H1 (cell line): Measurements from ENCODE around the gene ETV2. TPM values are rescaled to one million over a fixed set of nuclear protein-coding genes. Genes with fewer than 3 reads are reported as not detected.

Source experiments
- CTCF ChIA-PET: fragments of 300-600 bp; sonication (Branson Sonifier 250); formaldehyde crosslinking; loops from one replicate; lab custom pipeline; 2021; ENCODE audit not compliant: partially characterized antibody; lab: Charles Lee
- POLR2A ChIA-PET: fragments of 300-600 bp; sonication (Branson Sonifier 250); formaldehyde crosslinking; loops from one replicate; lab custom pipeline; 2021; ENCODE audit warnings: inconsistent platforms; ENCODE audit not compliant: partially characterized antibody; lab: Charles Lee
- DNase-seq, 2 experiments: peaks; one replicate each; pipeline versions ENCODE4 v3.0.0 to v3.0.0-alpha.2; 2010 to 2022; ENCODE audit warnings: low spot score in 2 of 2, low read depth in 1 of 2, mixed read lengths in 1 of 2
- FAIRE-seq: peaks from 2 replicates; lab custom pipeline; 2011; peaks lifted over from hg19 to GRCh38; lab: Jason Lieb, UNC
- H2AFZ ChIP-seq: 2 replicates; pipeline ENCODE4 v1.8.1; 2012; ENCODE audit warnings: low read length, inconsistent platforms
- H2AK5ac ChIP-seq: 2 replicates; pipeline ENCODE4 v1.6.1; 2013; ENCODE audit warnings: low read depth, low read length
- H2BK120ac ChIP-seq: replicated peaks from 2 replicates; pipeline ENCODE3; 2013; ENCODE audit warnings: low read depth, low read length, inconsistent platforms
- H2BK12ac ChIP-seq: 2 replicates; pipeline ENCODE4 v1.6.1; 2013; ENCODE audit warnings: low read depth, low read length
- H2BK15ac ChIP-seq: 2 replicates; pipeline ENCODE4 v1.6.1; 2013; ENCODE audit warnings: low read length
- H2BK20ac ChIP-seq: 2 replicates; pipeline ENCODE4 v1.6.1; 2013; ENCODE audit warnings: low read length
- H2BK5ac ChIP-seq: 2 replicates; pipeline ENCODE4 v1.6.1; 2013; ENCODE audit warnings: low read depth, low read length
- H3K14ac ChIP-seq: 2 replicates; pipeline ENCODE4 v1.6.1; 2013; ENCODE audit warnings: inconsistent platforms; ENCODE audit not compliant: insufficient read length
- H3K18ac ChIP-seq: 2 replicates; pipeline ENCODE4 v1.6.1; 2013; ENCODE audit warnings: low read length; ENCODE audit errors: extremely low read depth
- H3K23ac ChIP-seq: 2 replicates; pipeline ENCODE4 v1.6.1; 2013; ENCODE audit warnings: inconsistent platforms; ENCODE audit not compliant: insufficient read length
- H3K23me2 ChIP-seq: 2 replicates; pipeline ENCODE4 v1.6.1; 2013; ENCODE audit warnings: low read depth, low read length
- H3K27ac ChIP-seq: 2 replicates; pipeline ENCODE4 v1.6.1; 2011; ENCODE audit warnings: low read depth, low read length, inconsistent platforms
- H3K27me3 ChIP-seq, 4 experiments: replicated peaks in 1 of 4; 1 replicate in 1 of 4; 2 replicates in 3 of 4; pipeline versions ENCODE4 v1.6.1 to v1.8.1; 2011 to 2013; ENCODE audit warnings: low read length in 3 of 4, mild to moderate bottlenecking in 3 of 4, inconsistent platforms in 2 of 4, mixed read lengths in 2 of 4, moderate library complexity in 1 of 4; ENCODE audit not compliant: control insufficient read depth in 3 of 4, insufficient read depth in 3 of 4; ENCODE audit errors: extremely low read depth in 1 of 4
- H3K36me3 ChIP-seq, 4 experiments: 2 replicates each; pipeline versions ENCODE4 v1.6.1 to v1.8.1; 2011 to 2013; ENCODE audit warnings: mild to moderate bottlenecking in 4 of 4, low read length in 3 of 4, moderate library complexity in 2 of 4, control low read depth in 1 of 4, inconsistent platforms in 1 of 4; ENCODE audit not compliant: insufficient read depth in 4 of 4, control insufficient read depth in 2 of 4
- H3K4ac ChIP-seq: replicated peaks from 2 replicates; pipeline ENCODE3; 2013; ENCODE audit warnings: low read length, low read depth, mixed read lengths, inconsistent platforms; ENCODE audit not compliant: insufficient read length
- H3K4me1 ChIP-seq, 4 experiments: replicated peaks in 1 of 4; 1 replicate in 1 of 4; 2 replicates in 3 of 4; pipeline versions ENCODE4 v1.6.1 to v1.8.1; 2011 to 2013; ENCODE audit warnings: low read length in 3 of 4, inconsistent platforms in 2 of 4, mixed read lengths in 1 of 4; ENCODE audit not compliant: insufficient read depth in 4 of 4, control insufficient read depth in 3 of 4
- H3K4me2 ChIP-seq, 2 experiments: 2 replicates each; pipeline versions ENCODE4 v1.6.1 to v1.8.1; 2011 to 2013; ENCODE audit warnings: low read depth in 2 of 2, low read length in 2 of 2, control low read depth in 1 of 2, inconsistent platforms in 1 of 2, mild to moderate bottlenecking in 1 of 2; ENCODE audit not compliant: insufficient read depth in 1 of 2
- H3K4me3 ChIP-seq, 4 experiments: fragments of 200-600, 300-600 bp in 1 of 4; sonication (generic), shearing (Covaris generic), sonication (Bioruptor Twin) in 1 of 4; 2 replicates each; pipeline versions ENCODE4 v1.5.1 to v1.8.1; 2011 to 2016; ENCODE audit warnings: low read length in 4 of 4, low read depth in 3 of 4, control low read depth in 2 of 4, inconsistent platforms in 2 of 4, mild to moderate bottlenecking in 2 of 4, mixed read lengths in 1 of 4, moderate library complexity in 1 of 4; ENCODE audit not compliant: insufficient read depth in 2 of 4; ENCODE audit errors: extremely low read depth in 1 of 4
- H3K56ac ChIP-seq: replicated peaks from 2 replicates; pipeline ENCODE3; 2013; ENCODE audit warnings: low read depth, mild to moderate bottlenecking, mixed read lengths, low read length, inconsistent platforms; ENCODE audit not compliant: insufficient read length
- H3K79me1 ChIP-seq: 2 replicates; pipeline ENCODE4 v1.6.1; 2013; ENCODE audit warnings: low read depth, low read length, control low read depth
- H3K79me2 ChIP-seq, 2 experiments: 2 replicates each; pipeline versions ENCODE4 v1.6.1 to v1.8.1; 2012 to 2013; ENCODE audit warnings: low read length in 2 of 2, mild to moderate bottlenecking in 2 of 2, inconsistent platforms in 1 of 2; ENCODE audit not compliant: insufficient read depth in 2 of 2, control insufficient read depth in 1 of 2
- H3K9ac ChIP-seq, 4 experiments: replicated peaks in 1 of 4; 1 replicate in 1 of 4; 2 replicates in 3 of 4; pipeline versions ENCODE4 v1.6.1 to v1.8.1; 2011 to 2013; ENCODE audit warnings: low read depth in 3 of 4, low read length in 3 of 4, control low read depth in 2 of 4, mild to moderate bottlenecking in 2 of 4, moderate library complexity in 2 of 4, inconsistent platforms in 1 of 4; ENCODE audit errors: extremely low read depth in 1 of 4
- H3K9me3 ChIP-seq, 2 experiments: 2 replicates each; pipeline versions ENCODE4 v1.6.1 to v1.8.1; 2012 to 2013; ENCODE audit warnings: mild to moderate bottlenecking in 2 of 2, moderate library complexity in 2 of 2, control low read depth in 1 of 2, inconsistent platforms in 1 of 2, low read depth in 1 of 2, low read length in 1 of 2, mixed read lengths in 1 of 2; ENCODE audit not compliant: insufficient read depth in 2 of 2
- H4K20me1 ChIP-seq, 2 experiments: replicated peaks in 1 of 2; 2 replicates each; pipeline versions ENCODE3 to v1.8.1; 2011 to 2013; ENCODE audit warnings: inconsistent platforms in 2 of 2, low read length in 2 of 2, mild to moderate bottlenecking in 1 of 2; ENCODE audit not compliant: insufficient read depth in 2 of 2, control insufficient read depth in 1 of 2
- H4K5ac ChIP-seq: 2 replicates; pipeline ENCODE4 v1.6.1; 2013; ENCODE audit warnings: low read length, low read depth, mixed read lengths, inconsistent platforms; ENCODE audit not compliant: insufficient read length
- H4K8ac ChIP-seq: 2 replicates; pipeline ENCODE4 v1.8.0; 2013; ENCODE audit warnings: mild to moderate bottlenecking, moderate library complexity, low read length, inconsistent platforms; ENCODE audit not compliant: insufficient read depth; ENCODE audit errors: extremely low read depth
- H4K91ac ChIP-seq: replicated peaks from 2 replicates; pipeline ENCODE3; 2013; ENCODE audit warnings: low read length, mixed read lengths, inconsistent platforms; ENCODE audit not compliant: insufficient read length
- E2F6 ChIP-seq: IDR thresholded peaks from 2 replicates; pipeline ENCODE4 v1.6.1; 2012; ENCODE audit warnings: inconsistent platforms
- EP300 ChIP-seq, 2 experiments: IDR thresholded peaks; 1 replicate in 1 of 2; 2 replicates in 1 of 2; pipeline ENCODE4 v1.6.1; 2011 to 2012; ENCODE audit warnings: low read depth in 2 of 2, low read length in 2 of 2, mild to moderate bottlenecking in 2 of 2, borderline replicate concordance in 1 of 2, inconsistent platforms in 1 of 2, moderate library complexity in 1 of 2
- HDAC6 ChIP-seq: IDR thresholded peaks from one replicate; pipeline ENCODE4 v1.7.1; 2012; ENCODE audit warnings: low read depth, mild to moderate bottlenecking, inconsistent platforms, low read length, moderate library complexity
- KDM4A ChIP-seq: IDR thresholded peaks from one replicate; pipeline ENCODE4 v1.7.1; 2012; ENCODE audit warnings: low read depth, mild to moderate bottlenecking, moderate library complexity, low read length, inconsistent platforms; ENCODE audit not compliant: severe bottlenecking
- POLR2A ChIP-seq, 2 experiments: IDR thresholded peaks; 1 replicate in 1 of 2; 2 replicates in 1 of 2; pipeline ENCODE4 v1.6.1; 2011; ENCODE audit warnings: low read depth in 2 of 2, low read length in 2 of 2, mild to moderate bottlenecking in 2 of 2; ENCODE audit errors: control extremely low read depth in 1 of 2
- RAD21 ChIP-seq, 2 experiments: IDR thresholded peaks in 1 of 2; conservative IDR thresholded peaks in 1 of 2; 2 replicates each; pipeline ENCODE4 v1.6.1; 2011; ENCODE audit warnings: low read depth in 2 of 2, low read length in 2 of 2, improper control_type of control experiment in 1 of 2, inconsistent platforms in 1 of 2, mild to moderate bottlenecking in 1 of 2, moderate library complexity in 1 of 2
- TCF12 ChIP-seq: IDR thresholded peaks from 2 replicates; pipeline ENCODE4 v1.6.1; 2011; ENCODE audit warnings: low read depth, mild to moderate bottlenecking, low read length
- WGBS, 2 experiments: shearing (Covaris generic) in 1 of 2; methylation state at CpG; one replicate each; pipeline versions ENCODE4 v1.1.6 to v1.1.7; 2013 to 2015; ENCODE audit warnings: low lambda C conversion rate in 2 of 2, mixed read lengths in 2 of 2, inconsistent platforms in 1 of 2, low coverage in 1 of 2, missing lambda C conversion rate in 1 of 2; ENCODE audit not compliant: insufficient replicate concordance in 2 of 2, insufficient coverage in 1 of 2, insufficient read length in 1 of 2; ENCODE audit errors: extremely low coverage in 1 of 2, missing lambda C conversion rate in 1 of 2; 5-methylcytosine and 5-hydroxymethylcytosine counted together
- polyA plus RNA-seq, 7 experiments: library from polyadenylated mRNA; depleted of rRNA in 3 of 7; stranded (reverse) in 5 of 7; unstranded in 2 of 7; fragments of >200 nt in 5 of 7; fragments of 200-250 nt in 2 of 7; gene quantifications; 1 replicate in 5 of 7; 2 replicates in 1 of 7; 4 replicates in 1 of 7; pipeline versions ENCODE4 v1.2.1 to v1.2.3, GENCODE V29; 2011 to 2013; ENCODE audit warnings: missing spikeins in 2 of 7, mixed read lengths in 2 of 7
- total RNA-seq: library from RNA; stranded (reverse); fragmentation: NEBNext Ultra II Directional; extraction: Animal tissue kit (Norgen Biotek cat#: 25700); gene quantifications from 2 replicates; pipeline ENCODE4 v1.2.1, GENCODE V29; 2021
- TF ChIP-seq, protein P1 (sequence below): IDR thresholded peaks from 2 replicates; pipeline ENCODE4 v1.6.1; 2012; ENCODE audit warnings: low read length, inconsistent platforms

Gene ETV2
- total and polyA plus RNA-seq, 2 of the 8 experiments (the other 6 are each of a cell fraction or from before 2014, with no cell fraction given): 0.88 to 1.3 TPM

DNA sequence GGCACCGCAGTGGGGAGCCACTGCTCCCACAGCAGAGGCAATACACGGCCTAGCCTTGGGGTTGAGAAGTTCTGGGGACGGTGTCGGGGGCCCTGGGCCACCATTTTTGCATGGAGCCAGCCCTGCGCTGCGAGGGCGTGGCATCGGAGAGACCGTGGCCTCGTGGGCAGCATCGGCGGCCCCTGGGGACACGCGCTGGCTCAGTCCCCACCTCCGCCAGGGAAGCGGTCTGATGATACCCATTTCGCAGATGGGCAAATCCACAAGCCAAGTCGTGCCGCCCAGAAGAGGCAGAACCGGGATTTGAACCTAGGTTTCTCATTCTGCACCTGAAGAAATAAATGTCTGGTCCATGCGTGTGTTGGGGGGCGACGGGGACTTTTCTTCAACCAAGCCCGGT, 23.6 kb downstream of the ETV2 start:
- Histone ChIP-seq H2AFZ (no peak overlapping the region), H3K4me2 (no peak overlapping the region), H3K23me2 (no peaks in the 10 kb centered on the region), H3K4me3 (no peak overlapping the region), H3K27me3 (no peaks in the 10 kb centered on the region; a peak in 1 of 7 replicates), H3K18ac (no peak overlapping the region), H4K5ac (no peak overlapping the region), H4K91ac (no peak overlapping the region), H2BK20ac (no peak overlapping the region), H2BK120ac (no peak overlapping the region), H2AK5ac (no peak overlapping the region), H2BK5ac (no peak overlapping the region), H3K14ac (no peak overlapping the region), H3K9ac (no peak overlapping the region), H2BK12ac (no peak overlapping the region), H3K4me1 (peaks cover 0 to 3% (median 0%) of the 10 kb centered on the region in 4 experiments; a peak in 2 of 7 replicates), H4K8ac (no peak overlapping the region), H3K9me3 (no peaks in the 10 kb centered on the region), H3K36me3 (no peaks in the 10 kb centered on the region), H3K4ac (no peak overlapping the region), H3K27ac (no peak overlapping the region), H3K56ac (no peak overlapping the region), H3K79me1 (no peaks in the 10 kb centered on the region; the same call in 1 of the 2 replicates), H3K79me2 (no peaks in the 10 kb centered on the region), H3K23ac (no peak overlapping the region), H2BK15ac (no peak overlapping the region), H4K20me1 (no peaks in the 10 kb centered on the region)
- WGBS, 2 experiments: 92% methylated on average over 24 of the region's 24 CpGs; no CpG with 5 or more reads in 1 of the 2 experiments
- ChIA-PET POLR2A (interaction anchor here (0.8 to 1.5 kb wide), 2 partner anchors 17 to 41 kb away, joined by 3 read pairs; partner anchors contain the start of gene COX6B1), CTCF (no interaction called here)
- DNase-seq (no peak), FAIRE-seq (no peak)
- TF ChIP-seq HDAC6: no peak
- TF ChIP-seq, protein P1, sequence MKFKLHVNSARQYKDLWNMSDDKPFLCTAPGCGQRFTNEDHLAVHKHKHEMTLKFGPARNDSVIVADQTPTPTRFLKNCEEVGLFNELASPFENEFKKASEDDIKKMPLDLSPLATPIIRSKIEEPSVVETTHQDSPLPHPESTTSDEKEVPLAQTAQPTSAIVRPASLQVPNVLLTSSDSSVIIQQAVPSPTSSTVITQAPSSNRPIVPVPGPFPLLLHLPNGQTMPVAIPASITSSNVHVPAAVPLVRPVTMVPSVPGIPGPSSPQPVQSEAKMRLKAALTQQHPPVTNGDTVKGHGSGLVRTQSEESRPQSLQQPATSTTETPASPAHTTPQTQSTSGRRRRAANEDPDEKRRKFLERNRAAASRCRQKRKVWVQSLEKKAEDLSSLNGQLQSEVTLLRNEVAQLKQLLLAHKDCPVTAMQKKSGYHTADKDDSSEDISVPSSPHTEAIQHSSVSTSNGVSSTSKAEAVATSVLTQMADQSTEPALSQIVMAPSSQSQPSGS: no peak
- TF ChIP-seq POLR2A (IDR thresholded peaks at IDR 0.05; ENCODE audit: control extremely low read depth in 1 of 2, low read depth in 2 of 2, low read length in 2 of 2): no peak
- TF ChIP-seq RAD21 (IDR thresholded peaks at IDR 0.05 in 1 of 2, conservative IDR thresholded peaks at IDR 0.05 in 1 of 2; ENCODE audit: low read depth in 2 of 2, low read length in 2 of 2): no peak
- no peak for TF ChIP-seq EP300 (IDR thresholded peaks at IDR 0.05; ENCODE audit: borderline replicate concordance in 1 of 2, low read depth in 2 of 2, low read length in 2 of 2)
- TF ChIP-seq E2F6: no peak
- no peak for TF ChIP-seq KDM4A
- TF ChIP-seq TCF12: no peak
